HCT116 (cell line): ENCODE data around the gene RNF169. TPM values are rescaled to one million over a fixed set of nuclear protein-coding genes. Genes with fewer than 3 reads are reported as not detected.

ENCODE experiments used
- ATAC-seq: fragments of 200-7000 bp; cut with Tn5 transposase; 2 replicates; pipeline ENCODE4 v1.9.1; 2020; ENCODE audit warnings: mild to moderate bottlenecking, moderate library complexity
- BruUV-seq: library from RNA; stranded (reverse); fragments of 400-500 nt; replicated peaks from 2 replicates; lab custom pipeline; 2021; lab: Mats Ljungman, UMichigan
- CTCF ChIA-PET: fragments of 300-600 bp; sonication (Branson Sonifier 250); formaldehyde crosslinking; loops from one replicate; lab custom pipeline; 2021; ENCODE audit warnings: antibody characterized with exemption; lab: Charles Lee
- POLR2A ChIA-PET: fragments of 300-600, 350-600 bp; sonication (Branson Sonifier 250); formaldehyde crosslinking; loops from one replicate; lab custom pipeline; 2021; ENCODE audit warnings: antibody characterized with exemption; lab: Charles Lee
- RAD21 ChIA-PET, 2 experiments: fragments of 300-600 bp; sonication (Branson Sonifier 250); formaldehyde crosslinking; loops; one replicate each; lab custom pipeline; 2023; ENCODE audit warnings: low total read pairs in 2 of 2; ENCODE audit not compliant: uncharacterized antibody in 2 of 2, unreplicated experiment in 2 of 2, low non-redundant PET in 1 of 2; lab: Charles Lee
- DNase-seq: peaks from one replicate; pipeline ENCODE4 v3.0.0-alpha.2; 2010; ENCODE audit warnings: low read depth, low spot score
- H2AFZ ChIP-seq: fragments of 200-600 bp; shearing (Covaris generic), sonication (generic); 2 replicates; pipeline ENCODE4 v1.6.1; 2017; ENCODE audit warnings: low read depth, mixed run types, mixed read lengths, antibody characterized with exemption, low read length; ENCODE audit not compliant: poor library complexity, severe bottlenecking
- H3K27ac ChIP-seq: 2 replicates; pipeline ENCODE4 v1.5.1; 2012; ENCODE audit warnings: low read depth, low read length
- H3K27me3 ChIP-seq: fragments of 200-600 bp; sonication (generic); 2 replicates; pipeline ENCODE4 v1.6.1; 2016; ENCODE audit warnings: mixed run types, low read length, mixed read lengths; ENCODE audit not compliant: insufficient read depth
- H3K36me3 ChIP-seq, 2 experiments: fragments of 200-500 bp in 1 of 2; fragments of 200-600 bp in 1 of 2; sonication (Bioruptor generic) in 1 of 2; sonication (generic) in 1 of 2; 2 replicates each; pipeline versions ENCODE4 v1.5.1 to v1.6.1; 2014 to 2016; ENCODE audit warnings: low read length in 2 of 2, inconsistent platforms in 1 of 2, mixed read lengths in 1 of 2, mixed run types in 1 of 2; ENCODE audit not compliant: insufficient read depth in 2 of 2, control insufficient read depth in 1 of 2
- H3K4me1 ChIP-seq, 2 experiments: fragments of 200-600 bp in 1 of 2; sonication (generic) in 1 of 2; 2 replicates each; pipeline versions ENCODE4 v1.5.1 to v1.6.1; 2012 to 2017; ENCODE audit warnings: low read length in 2 of 2, inconsistent platforms in 1 of 2, mild to moderate bottlenecking in 1 of 2, mixed read lengths in 1 of 2, mixed run types in 1 of 2, moderate library complexity in 1 of 2; ENCODE audit not compliant: insufficient read depth in 2 of 2, control insufficient read depth in 1 of 2
- H3K4me2 ChIP-seq: fragments of 200-600 bp; sonication (generic); 2 replicates; pipeline ENCODE4 v1.6.1; 2017; ENCODE audit warnings: mixed run types, low read length, mixed read lengths
- H3K4me3 ChIP-seq, 2 experiments: fragments of 200-600 bp in 1 of 2; sonication (generic) in 1 of 2; replicated peaks in 1 of 2; 2 replicates each; pipeline ENCODE4 v1.5.1; 2011 to 2016; ENCODE audit warnings: low read length in 2 of 2, control low read depth in 1 of 2, low read depth in 1 of 2, mild to moderate bottlenecking in 1 of 2, mixed read lengths in 1 of 2, mixed run types in 1 of 2
- H3K79me2 ChIP-seq: fragments of 200-600 bp; sonication (generic); 2 replicates; pipeline ENCODE4 v1.6.1; 2017; ENCODE audit warnings: mild to moderate bottlenecking, mixed run types, low read length, moderate library complexity, mixed read lengths; ENCODE audit not compliant: insufficient read depth
- H3K9ac ChIP-seq: fragments of 200-600 bp; sonication (generic); 2 replicates; pipeline ENCODE4 v1.6.1; 2016; ENCODE audit warnings: low read length, mixed read lengths
- H3K9me2 ChIP-seq: fragments of 200-600 bp; sonication (generic), shearing (Covaris generic); 2 replicates; pipeline ENCODE4 v1.6.1; 2017; ENCODE audit warnings: mixed run types, mild to moderate bottlenecking, moderate library complexity; ENCODE audit not compliant: insufficient read depth
- H3K9me3 ChIP-seq, 2 experiments: fragments of 200-500 bp in 1 of 2; fragments of 200-600 bp in 1 of 2; sonication (Bioruptor generic) in 1 of 2; sonication (generic) in 1 of 2; 2 replicates each; pipeline ENCODE4 v1.6.1; 2014 to 2017; ENCODE audit warnings: low read length in 2 of 2, mixed read lengths in 2 of 2, inconsistent platforms in 1 of 2, low read depth in 1 of 2, mild to moderate bottlenecking in 1 of 2, mixed run types in 1 of 2, moderate library complexity in 1 of 2; ENCODE audit not compliant: control insufficient read depth in 1 of 2, insufficient read depth in 1 of 2
- H4K20me1 ChIP-seq: fragments of 200-600 bp; sonication (generic), shearing (Covaris generic); 2 replicates; pipeline ENCODE4 v1.6.1; 2017; ENCODE audit warnings: mixed run types, mild to moderate bottlenecking, moderate library complexity; ENCODE audit not compliant: insufficient read depth
- ATF3 ChIP-seq: IDR thresholded peaks from 2 replicates; pipeline ENCODE4 v1.6.1; 2012
- CBX3 ChIP-seq: IDR thresholded peaks from 2 replicates; pipeline ENCODE4 v1.6.1; 2012; ENCODE audit warnings: low read depth
- CEBPB ChIP-seq: IDR thresholded peaks from 2 replicates; pipeline ENCODE4 v1.6.1; 2012; ENCODE audit warnings: low read depth
- ELF1 ChIP-seq: IDR thresholded peaks from 2 replicates; pipeline ENCODE4 v1.6.1; 2012; ENCODE audit warnings: low read depth, borderline replicate concordance
- EZH2phosphoT487 ChIP-seq: fragments of 200-600 bp; IDR thresholded peaks from 2 replicates; pipeline ENCODE4 v1.6.1; 2018; ENCODE audit warnings: antibody characterized with exemption, borderline replicate concordance
- FOSL1 ChIP-seq: IDR thresholded peaks from 2 replicates; pipeline ENCODE4 v1.6.1; 2012; ENCODE audit warnings: low read depth
- JUND ChIP-seq: IDR thresholded peaks from 2 replicates; pipeline ENCODE4 v1.6.1; 2012
- MAX ChIP-seq: IDR thresholded peaks from 2 replicates; pipeline ENCODE4 v1.6.1; 2012
- RAD21 ChIP-seq: IDR thresholded peaks from 2 replicates; pipeline ENCODE4 v1.6.1; 2012; ENCODE audit warnings: low read depth, mild to moderate bottlenecking
- SP1 ChIP-seq: IDR thresholded peaks from 2 replicates; pipeline ENCODE4 v1.6.1; 2012; ENCODE audit warnings: low read depth
- SRF ChIP-seq: IDR thresholded peaks from 2 replicates; pipeline ENCODE4 v1.6.1; 2012; ENCODE audit warnings: low read depth
- YY1 ChIP-seq: IDR thresholded peaks from 2 replicates; pipeline ENCODE4 v1.6.1; 2011; ENCODE audit warnings: low read length, low read depth, moderate library complexity, mild to moderate bottlenecking; ENCODE audit not compliant: insufficient replicate concordance; ENCODE audit errors: extremely low read depth
- ZBTB33 ChIP-seq: IDR thresholded peaks from 2 replicates; pipeline ENCODE4 v1.6.1; 2011; ENCODE audit warnings: mild to moderate bottlenecking, low read length, moderate library complexity; ENCODE audit not compliant: insufficient replicate concordance; ENCODE audit errors: extremely low read depth
- ZFX ChIP-seq: fragments of 450-650 bp; IDR thresholded peaks from 2 replicates; pipeline ENCODE4 v1.6.1; 2017
- ZNF274 ChIP-seq: fragments of 200-500 bp; sonication (Bioruptor generic); IDR thresholded peaks from 2 replicates; pipeline ENCODE4 v1.6.1; 2014; ENCODE audit warnings: mild to moderate bottlenecking, low read depth, low read length, inconsistent platforms
- intact Hi-C: fragments of 100-400 bp; cut with micrococcal nuclease; formaldehyde crosslinking; loops from 2 replicates; pipeline ENCODE4 v1.10.0; 2022
- total RNA-seq: library from RNA; stranded (reverse); gene quantifications from one replicate; pipeline ENCODE4 v1.2.1, GENCODE V29; 2021; ENCODE audit not compliant: unreplicated experiment
- TF ChIP-seq, protein P1 (sequence below), 3 experiments: fragments of 200-600 bp in 1 of 3; sonication (generic) in 1 of 3; IDR thresholded peaks in 2 of 3; conservative IDR thresholded peaks in 1 of 3; 2 replicates each; pipeline ENCODE4 v1.5.1; 2012 to 2017; ENCODE audit warnings: low read depth in 2 of 3, low read length in 2 of 3, antibody characterized with exemption in 1 of 3, borderline replicate concordance in 1 of 3, control low read depth in 1 of 3, mild to moderate bottlenecking in 1 of 3, mixed read lengths in 1 of 3, mixed run types in 1 of 3, moderate library complexity in 1 of 3; ENCODE audit not compliant: insufficient read depth in 1 of 3
- TF ChIP-seq, protein P2 (sequence below): IDR thresholded peaks from 2 replicates; pipeline ENCODE4 v1.6.1; 2012; ENCODE audit warnings: low read depth

RNF169 gene
- total RNA-seq, 1 experiment from 2014 or later, result 22.5 TPM

- Histone ChIP-seq H3K79me2 (no peaks in the 10 kb centered on the region; the same call in 1 of the 2 replicates), H3K4me2 (no peak overlapping the region), H3K4me3 (no peak overlapping the region), H3K36me3 (peaks cover 0 to 36% of the 10 kb centered on the region in 2 experiments; a peak in 2 of 4 replicates), H3K9ac (no peak overlapping the region), H3K4me1 (peaks cover 0 to 7% of the 10 kb centered on the region in 2 experiments; a peak in 1 of 4 replicates), H3K9me2 (no peaks in the 10 kb centered on the region), H4K20me1 (no peaks in the 10 kb centered on the region), H3K27ac (no peak overlapping the region), H2AFZ (no peak overlapping the region), H3K9me3 (peaks cover 4 to 5% of the 10 kb centered on the region in 2 experiments; a peak in 2 of 4 replicates), H3K27me3 (no peaks in the 10 kb centered on the region)
- intact Hi-C loops, result no loop called here
- POLR2A ChIA-PET, result no interaction called here
- ATAC-seq (no peak), DNase-seq (no peak)
- no TSS peak for BruUV-seq
- CTCF ChIA-PET, result no interaction called here
- TF ChIP-seq ELF1 (no peak), CEBPB (no peak), ATF3 (no peak), ZNF274 (no peak), SP1 (no peak), JUND (no peak), CBX3 (no peak), MAX (no peak), EZH2phosphoT487 (no peak), RAD21 (no peak), ZFX (no peak), YY1 (no peak), ZBTB33 (no peak), SRF (no peak), FOSL1 (no peak)
- TF ChIP-seq, protein P1, sequence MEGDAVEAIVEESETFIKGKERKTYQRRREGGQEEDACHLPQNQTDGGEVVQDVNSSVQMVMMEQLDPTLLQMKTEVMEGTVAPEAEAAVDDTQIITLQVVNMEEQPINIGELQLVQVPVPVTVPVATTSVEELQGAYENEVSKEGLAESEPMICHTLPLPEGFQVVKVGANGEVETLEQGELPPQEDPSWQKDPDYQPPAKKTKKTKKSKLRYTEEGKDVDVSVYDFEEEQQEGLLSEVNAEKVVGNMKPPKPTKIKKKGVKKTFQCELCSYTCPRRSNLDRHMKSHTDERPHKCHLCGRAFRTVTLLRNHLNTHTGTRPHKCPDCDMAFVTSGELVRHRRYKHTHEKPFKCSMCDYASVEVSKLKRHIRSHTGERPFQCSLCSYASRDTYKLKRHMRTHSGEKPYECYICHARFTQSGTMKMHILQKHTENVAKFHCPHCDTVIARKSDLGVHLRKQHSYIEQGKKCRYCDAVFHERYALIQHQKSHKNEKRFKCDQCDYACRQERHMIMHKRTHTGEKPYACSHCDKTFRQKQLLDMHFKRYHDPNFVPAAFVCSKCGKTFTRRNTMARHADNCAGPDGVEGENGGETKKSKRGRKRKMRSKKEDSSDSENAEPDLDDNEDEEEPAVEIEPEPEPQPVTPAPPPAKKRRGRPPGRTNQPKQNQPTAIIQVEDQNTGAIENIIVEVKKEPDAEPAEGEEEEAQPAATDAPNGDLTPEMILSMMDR (IDR thresholded peaks at IDR 0.05 in 2 of 3, conservative IDR thresholded peaks at IDR 0.05 in 1 of 3; ENCODE audit: borderline replicate concordance in 1 of 3, insufficient read depth in 1 of 3, low read depth in 2 of 3, low read length in 2 of 3), result no peak
- TF ChIP-seq, protein P2, sequence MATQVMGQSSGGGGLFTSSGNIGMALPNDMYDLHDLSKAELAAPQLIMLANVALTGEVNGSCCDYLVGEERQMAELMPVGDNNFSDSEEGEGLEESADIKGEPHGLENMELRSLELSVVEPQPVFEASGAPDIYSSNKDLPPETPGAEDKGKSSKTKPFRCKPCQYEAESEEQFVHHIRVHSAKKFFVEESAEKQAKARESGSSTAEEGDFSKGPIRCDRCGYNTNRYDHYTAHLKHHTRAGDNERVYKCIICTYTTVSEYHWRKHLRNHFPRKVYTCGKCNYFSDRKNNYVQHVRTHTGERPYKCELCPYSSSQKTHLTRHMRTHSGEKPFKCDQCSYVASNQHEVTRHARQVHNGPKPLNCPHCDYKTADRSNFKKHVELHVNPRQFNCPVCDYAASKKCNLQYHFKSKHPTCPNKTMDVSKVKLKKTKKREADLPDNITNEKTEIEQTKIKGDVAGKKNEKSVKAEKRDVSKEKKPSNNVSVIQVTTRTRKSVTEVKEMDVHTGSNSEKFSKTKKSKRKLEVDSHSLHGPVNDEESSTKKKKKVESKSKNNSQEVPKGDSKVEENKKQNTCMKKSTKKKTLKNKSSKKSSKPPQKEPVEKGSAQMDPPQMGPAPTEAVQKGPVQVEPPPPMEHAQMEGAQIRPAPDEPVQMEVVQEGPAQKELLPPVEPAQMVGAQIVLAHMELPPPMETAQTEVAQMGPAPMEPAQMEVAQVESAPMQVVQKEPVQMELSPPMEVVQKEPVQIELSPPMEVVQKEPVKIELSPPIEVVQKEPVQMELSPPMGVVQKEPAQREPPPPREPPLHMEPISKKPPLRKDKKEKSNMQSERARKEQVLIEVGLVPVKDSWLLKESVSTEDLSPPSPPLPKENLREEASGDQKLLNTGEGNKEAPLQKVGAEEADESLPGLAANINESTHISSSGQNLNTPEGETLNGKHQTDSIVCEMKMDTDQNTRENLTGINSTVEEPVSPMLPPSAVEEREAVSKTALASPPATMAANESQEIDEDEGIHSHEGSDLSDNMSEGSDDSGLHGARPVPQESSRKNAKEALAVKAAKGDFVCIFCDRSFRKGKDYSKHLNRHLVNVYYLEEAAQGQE, result no peak
- RAD21 ChIA-PET, result no interaction called here
Measured at GRCh38 chr11:74822170-74822569, 73.5 kb downstream of the RNF169 start.
